GM19438 (cell line): Measurements from ENCODE around the gene PPAT.
"Not testable (repeated sequence)": the region's sequence is repeated elsewhere in the genome, so short reads cannot be mapped to it uniquely, and the experiment has no call there.

Experiments used
- ATAC-seq: cut with Tn5 transposase; IDR thresholded peaks from one replicate; pipeline ENCODE4 v1.9.1; 2021; ENCODE audit warnings: low read depth; ENCODE audit not compliant: unreplicated experiment

The PPAT gene

DNA sequence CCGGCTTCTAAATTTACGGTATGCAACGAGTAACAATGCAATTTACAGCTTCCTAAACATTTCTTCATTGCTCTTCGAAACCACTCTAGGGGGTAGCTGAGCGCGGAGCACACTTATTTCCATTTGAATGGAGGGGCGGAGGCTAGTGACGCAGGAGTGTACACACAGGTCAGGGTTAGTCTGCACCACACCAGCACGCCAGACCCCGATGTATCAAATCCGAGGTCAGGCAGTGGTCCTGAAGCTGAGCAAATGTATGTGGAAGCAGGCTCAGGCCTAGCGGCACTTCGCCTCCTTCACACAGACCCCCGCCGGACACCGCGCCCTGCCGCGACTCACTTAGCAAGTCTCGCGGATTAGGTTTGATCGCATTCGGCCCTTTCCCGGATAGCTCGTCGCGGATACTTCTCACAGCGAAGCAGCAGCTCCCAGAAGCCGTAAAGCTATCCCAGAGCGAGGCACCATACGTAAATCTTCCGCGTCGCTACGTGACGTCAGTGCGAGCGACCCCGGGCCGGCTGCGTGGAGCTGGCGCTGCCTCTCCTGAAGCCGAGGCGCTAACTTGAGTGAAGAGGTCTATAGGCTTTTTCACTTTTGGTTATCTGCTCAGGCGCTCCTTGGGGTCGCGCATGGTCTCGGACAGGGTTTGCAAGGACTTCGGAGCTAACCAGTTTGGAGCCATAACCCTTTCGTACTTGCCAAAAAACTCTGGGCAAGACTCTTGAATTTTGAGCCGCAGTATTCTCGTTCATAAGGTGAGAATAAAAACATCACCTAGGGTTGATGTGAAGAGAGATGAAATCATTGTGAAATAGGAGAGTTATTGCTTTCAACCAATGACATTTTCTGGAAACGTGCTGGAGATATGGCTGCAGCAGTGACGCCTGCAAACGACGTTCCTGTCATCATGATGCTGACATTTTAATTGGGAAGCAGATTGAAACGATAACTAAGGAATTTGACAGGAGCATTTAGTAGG, 48.1 kb downstream of the PPAT start, which contains the start of gene AASDH:
AASDH (minus strand) TSS at position 469 of the 979 bp plus-strand sequence. CDS start 3,192 bp downstream, outside the sequence.
- ATAC-seq: peak; percentile 99

DNA sequence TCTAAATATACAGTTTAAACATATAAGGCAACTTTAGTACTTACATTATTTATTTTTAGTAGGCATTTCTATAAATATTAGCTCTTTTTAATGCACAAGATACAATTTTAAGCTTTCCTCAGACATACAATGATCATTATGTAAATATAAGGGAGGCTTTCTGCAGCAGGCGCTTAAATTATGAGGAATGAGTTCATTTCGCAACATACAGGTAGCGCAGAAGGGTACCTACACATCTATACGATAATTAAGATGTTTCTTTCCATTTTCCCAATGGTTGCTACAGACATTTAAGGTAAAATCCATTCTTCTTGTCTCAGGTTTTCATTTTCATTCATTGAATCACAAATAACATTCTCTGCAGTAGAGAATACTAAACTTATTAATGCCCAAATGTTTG, 49.3 kb downstream of the PPAT start:
- ATAC-seq: no peak

DNA sequence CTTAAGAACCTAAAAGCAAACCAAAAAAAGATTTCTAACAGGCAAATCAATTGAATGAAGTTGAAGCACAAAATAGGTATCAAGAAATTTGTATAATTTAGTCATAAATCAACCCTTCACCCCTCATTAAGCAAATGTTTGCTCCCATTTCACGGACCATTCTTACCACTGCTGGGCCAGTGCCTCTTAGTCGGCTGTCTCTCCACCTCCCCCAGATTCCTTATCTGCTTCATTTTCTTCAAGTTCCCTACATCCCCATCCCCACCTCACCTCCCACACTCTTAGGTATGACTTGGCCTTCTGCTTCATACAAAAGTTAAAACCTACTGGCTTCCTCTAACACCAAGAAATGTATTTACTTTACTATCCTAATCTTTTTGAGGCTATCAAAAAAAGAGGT, 60.0 kb downstream of the PPAT start:
- no peak for ATAC-seq

DNA sequence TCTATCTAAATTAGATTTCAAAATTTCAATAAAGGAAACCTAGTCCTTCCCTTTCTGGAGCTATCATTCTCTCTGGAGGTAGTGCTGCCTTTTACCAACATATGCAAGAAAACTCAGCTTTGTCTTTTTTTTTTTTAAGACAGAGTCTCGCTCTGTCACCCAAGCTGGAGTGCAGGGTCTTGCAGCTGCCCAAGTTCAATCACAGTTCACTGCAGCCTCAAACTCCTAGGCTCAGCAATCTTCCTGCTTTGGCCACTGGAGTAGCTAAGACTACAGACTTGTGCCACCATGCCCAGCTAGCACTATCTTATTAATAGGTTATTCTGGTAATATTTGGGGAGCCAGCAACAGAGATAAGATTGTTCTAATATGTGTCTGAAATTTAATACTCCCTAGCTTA, 60.5 kb downstream of the PPAT start:
- no peak for ATAC-seq

DNA sequence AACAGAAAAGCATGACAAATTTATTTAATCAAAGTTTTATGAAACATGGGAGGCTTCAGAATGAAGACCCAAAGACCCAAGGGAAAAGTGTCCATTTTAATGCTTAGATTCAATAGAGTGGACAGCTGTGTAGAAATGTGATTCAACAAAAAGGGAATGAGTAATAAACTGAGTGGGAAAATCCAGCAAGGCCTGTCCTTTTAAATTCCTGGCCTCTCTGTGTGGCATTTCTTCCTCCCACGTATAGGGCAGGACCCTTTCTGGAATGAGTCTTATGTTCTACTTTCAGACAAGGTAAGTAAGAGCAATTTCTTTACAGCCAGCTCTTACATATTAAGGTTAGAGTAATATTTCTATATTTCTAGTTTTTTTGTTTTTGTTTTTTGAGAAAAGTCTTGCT, 62.6 kb downstream of the PPAT start:
- ATAC-seq: no peak

DNA sequence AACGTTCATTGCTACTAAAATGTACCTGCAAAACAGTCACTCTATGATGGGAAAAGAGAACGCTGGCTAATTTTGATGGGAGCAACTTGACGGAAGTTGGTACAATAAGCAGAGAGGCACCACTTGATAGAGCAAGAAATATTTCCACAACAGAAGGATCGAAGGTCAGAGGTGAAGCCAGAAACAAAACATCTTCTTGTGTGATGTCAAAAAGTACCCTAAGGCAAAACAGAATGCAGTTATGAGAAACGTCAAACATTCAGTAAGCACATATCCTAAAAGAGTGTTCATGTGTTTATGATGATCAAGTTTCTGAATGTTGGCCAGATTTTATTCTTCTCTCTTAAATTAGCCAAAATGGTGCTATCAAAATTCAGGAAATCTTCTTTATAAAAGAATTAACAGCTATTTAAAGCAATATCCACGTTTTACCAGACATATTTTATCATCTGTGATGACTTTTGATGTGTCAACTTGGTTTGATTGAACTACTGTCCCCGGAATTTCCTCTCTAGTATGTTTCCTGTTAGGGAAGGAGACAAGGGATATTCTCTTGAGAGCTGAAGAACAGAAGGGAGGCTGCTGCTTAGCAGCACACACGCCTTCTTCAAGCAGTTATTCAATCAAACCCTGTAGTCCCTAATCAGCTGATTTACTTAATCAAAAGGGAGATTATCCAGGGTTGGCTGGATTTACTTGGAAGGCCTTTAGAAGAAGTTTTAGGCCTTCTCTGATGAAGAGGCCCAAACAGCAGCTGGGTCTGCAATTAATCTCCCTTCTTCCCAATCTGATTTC, 63.8 kb downstream of the PPAT start:
- ATAC-seq: no peak

DNA sequence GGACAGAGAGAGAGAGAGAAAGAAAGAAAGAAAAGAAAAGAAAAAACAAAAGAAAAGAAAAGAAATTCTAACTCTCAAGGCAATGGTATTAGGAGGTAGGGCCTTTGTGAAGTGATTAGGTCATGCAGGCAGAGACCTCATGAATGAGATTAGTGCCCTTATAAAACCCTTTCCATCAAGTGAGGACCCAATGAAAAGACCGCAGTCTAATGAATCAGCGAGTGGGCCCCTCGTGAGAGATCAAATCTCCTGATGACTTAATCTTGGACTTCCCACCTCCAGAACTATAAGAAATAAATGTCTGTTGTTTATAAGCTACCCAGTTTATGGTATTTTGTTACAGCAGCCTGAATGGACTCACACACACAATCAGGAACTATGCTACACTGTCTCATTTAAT, 65.0 kb downstream of the PPAT start:
- no peak for ATAC-seq

DNA sequence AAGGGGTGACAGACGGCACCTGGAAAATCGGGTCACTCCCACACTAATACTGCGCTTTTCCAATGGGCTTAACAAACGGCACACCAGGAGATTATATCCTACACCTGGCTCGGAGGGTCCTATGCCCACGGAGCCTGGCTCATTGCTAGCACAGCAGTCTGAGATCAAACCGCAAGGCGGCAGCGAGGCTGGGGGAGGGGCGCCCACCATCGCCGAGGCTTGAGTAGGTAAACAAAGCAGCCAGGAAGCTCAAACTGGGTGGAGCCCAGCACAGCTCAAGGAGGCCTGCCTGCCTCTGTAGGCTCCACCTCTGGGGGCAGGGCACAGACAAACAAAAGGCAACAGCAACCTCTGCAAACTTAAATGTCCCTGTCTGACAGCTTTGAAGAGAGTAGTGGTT, 72.4 kb downstream of the PPAT start:
- not testable (repeated sequence) for ATAC-seq

DNA sequence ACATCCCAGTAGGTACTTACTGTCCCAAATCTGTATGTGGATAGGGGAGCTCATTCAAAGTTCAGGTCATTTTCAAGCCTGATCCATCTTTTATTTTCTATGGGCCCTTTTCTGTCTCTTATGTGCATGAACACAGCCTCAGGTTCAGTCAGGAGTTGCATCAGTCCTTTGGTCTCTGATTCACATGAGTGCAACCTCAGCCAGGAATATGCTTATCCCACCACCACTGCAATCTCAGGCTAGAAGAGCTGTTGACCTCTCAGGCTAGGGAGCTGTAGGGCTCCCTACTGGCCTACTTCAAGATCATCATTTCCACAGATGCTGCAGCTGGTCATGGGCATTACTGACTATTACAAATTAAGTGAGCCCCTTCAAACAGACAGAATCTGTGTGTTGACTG, 75.3 kb downstream of the PPAT start:
- ATAC-seq: no peak

DNA sequence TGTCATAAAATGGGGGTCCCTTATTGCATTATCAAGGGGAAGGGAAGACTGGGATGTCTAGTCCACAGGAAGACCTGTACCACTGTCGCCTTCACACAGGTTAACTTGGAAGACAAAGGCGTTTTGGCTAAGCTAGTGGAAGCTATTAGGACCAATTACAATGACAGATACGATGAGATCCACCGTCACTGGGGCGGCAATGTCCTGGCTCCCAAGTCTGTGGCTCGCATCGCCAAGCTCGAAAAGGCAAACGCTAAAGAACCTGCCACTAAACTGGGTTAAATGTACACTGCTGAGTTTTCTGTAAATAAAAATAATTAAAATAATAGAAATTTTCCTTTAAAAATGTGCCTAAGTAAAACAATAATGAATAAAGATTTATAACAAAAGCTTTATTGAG, 78.8 kb downstream of the PPAT start:
- no peak for ATAC-seq

DNA sequence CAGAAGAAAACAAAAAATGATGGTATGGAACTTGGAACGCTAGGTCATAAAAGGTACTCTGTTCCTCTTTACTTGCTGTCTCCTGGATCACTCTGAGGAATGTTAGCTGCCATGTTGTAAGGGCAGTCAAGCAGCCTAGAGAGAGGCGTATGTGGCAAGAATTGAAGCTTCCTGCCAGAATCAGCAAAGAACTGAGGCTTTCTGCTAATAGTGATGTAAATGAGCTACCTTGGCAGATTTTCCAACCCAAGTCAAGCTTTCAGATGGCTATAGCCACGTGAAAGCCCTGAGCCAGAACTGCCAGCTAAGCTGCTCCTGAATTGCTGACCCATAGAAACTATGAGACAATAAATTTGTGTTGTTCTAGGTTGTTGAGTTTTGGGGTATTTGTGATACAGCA, 86.8 kb downstream of the PPAT start:
- ATAC-seq: no peak

DNA sequence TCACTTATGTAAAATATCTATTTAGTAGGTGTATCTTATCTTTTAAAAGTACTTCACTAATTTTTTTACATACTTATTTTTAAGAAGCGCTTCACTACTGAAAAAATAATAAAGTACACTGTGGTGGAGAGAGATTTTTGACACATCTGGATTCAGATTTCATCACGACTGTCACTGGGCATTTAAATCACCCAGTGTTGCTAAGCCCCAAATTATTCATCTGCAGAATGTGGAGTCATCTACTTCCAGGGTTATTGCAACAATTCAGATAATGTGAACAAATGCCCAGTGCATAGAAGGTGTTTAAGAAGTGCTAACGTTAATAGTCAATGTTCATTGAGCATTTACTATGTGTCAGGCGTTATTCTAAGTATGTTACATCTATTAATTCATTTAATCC, 90.0 kb downstream of the PPAT start:
- no peak for ATAC-seq
